GM19099 (cell line): ENCODE results near the gene ATIC.

Experiments
- POLR2A ChIP-seq: IDR thresholded peaks from 3 replicates; pipeline ENCODE4 v1.6.1; 2011; ENCODE audit warnings: low read depth; ENCODE audit not compliant: insufficient read length; ENCODE audit errors: extremely low read depth

Gene ATIC

GRCh38 chr2:215354771-215355695, 43.2 kb downstream of the ATIC start:
- no peak for TF ChIP-seq POLR2A

- TF ChIP-seq POLR2A: no peak
Observed at GRCh38 chr2:215355801-215356200, 43.9 kb downstream of the ATIC start.

- TF ChIP-seq POLR2A: no peak
Observed at GRCh38 chr2:215356334-215356947, 44.6 kb downstream of the ATIC start.

GRCh38 chr2:215356948-215357461, 45.1 kb downstream of the ATIC start:
- TF ChIP-seq POLR2A: no peak

GRCh38 chr2:215357660-215358059, 45.8 kb downstream of the ATIC start:
- no peak for TF ChIP-seq POLR2A

GRCh38 chr2:215358312-215358845, 46.5 kb downstream of the ATIC start:
- no peak for TF ChIP-seq POLR2A

GRCh38 chr2:215358891-215359575, 47.2 kb downstream of the ATIC start:
- TF ChIP-seq POLR2A: no peak

- no peak for TF ChIP-seq POLR2A
Observed at GRCh38 chr2:215359576-215359922, 47.7 kb downstream of the ATIC start.

- TF ChIP-seq POLR2A: no peak
Observed at GRCh38 chr2:215360596-215360995, 48.7 kb downstream of the ATIC start.

GRCh38 chr2:215361211-215361875, 49.5 kb downstream of the ATIC start:
- TF ChIP-seq POLR2A: no peak

- no peak for TF ChIP-seq POLR2A
Observed at GRCh38 chr2:215361876-215362561, 50.2 kb downstream of the ATIC start.

GRCh38 chr2:215362562-215362904, 50.7 kb downstream of the ATIC start:
- TF ChIP-seq POLR2A: no peak

GRCh38 chr2:215363039-215363438, 51.2 kb downstream of the ATIC start:
- TF ChIP-seq POLR2A: no peak

- no peak for TF ChIP-seq POLR2A
Observed at GRCh38 chr2:215363461-215364156, 51.8 kb downstream of the ATIC start.
